ENCODE measurements around the gene PIH1D2.
"Not testable (repeated sequence)": the region's sequence is repeated elsewhere in the genome, so short reads cannot be mapped to it uniquely, and the experiment has no call there.

PIH1D2 gene

GRCh38 chr11:112097734-112098528, 24.1 kb upstream of the PIH1D2 start:
- no peak for TF ChIP-seq CTCF (IDR thresholded peaks at IDR 0.05; ENCODE audit: low read depth, low read length)
- H3K4me1 ChIP-seq, result no peaks in the 10 kb centered on the region
- H3K9me3 ChIP-seq, result no peaks in the 10 kb centered on the region
- no peak for DNase-seq
- no peaks in the 10 kb centered on the region for H3K27me3 ChIP-seq
- peaks cover 26% of the 10 kb centered on the region for H3K36me3 ChIP-seq
- H3K4me3 ChIP-seq (ENCODE audit: low read depth, low read length), result no peak overlapping the region

- H3K27me3 ChIP-seq, result no peaks in the 10 kb centered on the region
- DNase-seq, result no peak
- no peak for TF ChIP-seq CTCF (IDR thresholded peaks at IDR 0.05; ENCODE audit: low read depth, low read length)
- no peak overlapping the region for H3K4me3 ChIP-seq (ENCODE audit: low read depth, low read length)
- no peaks in the 10 kb centered on the region for H3K4me1 ChIP-seq
- H3K36me3 ChIP-seq, result peaks cover 42% of the 10 kb centered on the region
- no peaks in the 10 kb centered on the region for H3K9me3 ChIP-seq
Observed at GRCh38 chr11:112096194-112096593, 22.4 kb upstream of the PIH1D2 start.

GRCh38 chr11:112095302-112095701, 21.5 kb upstream of the PIH1D2 start:
- H3K36me3 ChIP-seq, result peaks cover 49% of the 10 kb centered on the region
- DNase-seq; H3K4me3 ChIP-seq (ENCODE audit: low read depth, low read length); H3K27me3 ChIP-seq; H3K4me1 ChIP-seq; H3K9me3 ChIP-seq: not testable (repeated sequence)

GRCh38 chr11:112087212-112087611, 13.4 kb upstream of the PIH1D2 start:
- no peaks in the 10 kb centered on the region; the same call in 1 of the 2 replicates for H3K4me1 ChIP-seq
- H3K36me3 ChIP-seq, result peaks cover 79% of the 10 kb centered on the region
- no peak for TF ChIP-seq CTCF (IDR thresholded peaks at IDR 0.05; ENCODE audit: low read depth, low read length)
- DNase-seq, result no peak
- H3K27me3 ChIP-seq, result no peaks in the 10 kb centered on the region
- no peaks in the 10 kb centered on the region for H3K9me3 ChIP-seq
- H3K4me3 ChIP-seq (ENCODE audit: low read depth, low read length), result peak overlapping the region; percentile 91

- Histone ChIP-seq H3K9me3 (no peaks in the 10 kb centered on the region), H3K4me3 (ENCODE audit: low read depth, low read length) (peak within 1 kb of the TSS; percentile 91), H3K27me3 (no peaks in the 10 kb centered on the region), H3K36me3 (peaks cover 79% of the 10 kb centered on the region), H3K4me1 (no peaks in the 10 kb centered on the region; the same call in 1 of the 2 replicates)
- peak; percentile 95 for DNase-seq
- TF ChIP-seq CTCF (IDR thresholded peaks at IDR 0.05; ENCODE audit: low read depth, low read length), result peak; percentile 25; the same call in 1 of the 2 replicates
Observed at GRCh38 chr11:112086422-112087191, 12.8 kb upstream of the PIH1D2 start, which contains the start of the genes SDHD and TIMM8B. TSS of gene SDHD (plus strand) at chr11:112086873. CDS start at chr11:112086908, 35 bp downstream. TSS of gene TIMM8B (minus strand) at chr11:112086756. CDS start at chr11:112086723, 33 bp downstream.

GRCh38 chr11:112085822-112086421, 12.1 kb upstream of the PIH1D2 start:
- no peaks in the 10 kb centered on the region for H3K9me3 ChIP-seq
- H3K36me3 ChIP-seq, result peaks cover 76% of the 10 kb centered on the region
- TF ChIP-seq CTCF (IDR thresholded peaks at IDR 0.05; ENCODE audit: low read depth, low read length), result no peak
- DNase-seq, result peak; percentile 21
- H3K4me3 ChIP-seq (ENCODE audit: low read depth, low read length), result peak overlapping the region; percentile 91
- H3K27me3 ChIP-seq, result no peaks in the 10 kb centered on the region
- no peaks in the 10 kb centered on the region; the same call in 1 of the 2 replicates for H3K4me1 ChIP-seq
